ENCODE results near the gene CHST7.

CHST7 gene

GRCh38 chrX:46607916-46608315 is 34.4 kb downstream of the CHST7 start:
- DNase-seq (ENCODE audit: low read depth): no peak

- DNase-seq (ENCODE audit: low read depth): no peak
Observed at GRCh38 chrX:46610070-46610658, 36.6 kb downstream of the CHST7 start.

- no peak for DNase-seq (ENCODE audit: low read depth)
Observed at GRCh38 chrX:46611658-46612362, 38.2 kb downstream of the CHST7 start.

- DNase-seq (ENCODE audit: low read depth): no peak
Observed at GRCh38 chrX:46617906-46618305, 44.3 kb downstream of the CHST7 start.

GRCh38 chrX:46618947-46619346 is 45.4 kb downstream of the CHST7 start:
- no peak for DNase-seq (ENCODE audit: low read depth)

GRCh38 chrX:46620505-46620904 is 46.9 kb downstream of the CHST7 start:
- no peak for DNase-seq (ENCODE audit: low read depth)

GRCh38 chrX:46621572-46621971 is 48.0 kb downstream of the CHST7 start:
- DNase-seq (ENCODE audit: low read depth): no peak

GRCh38 chrX:46624090-46624786 is 50.7 kb downstream of the CHST7 start:
- DNase-seq (ENCODE audit: low read depth): no peak

- no peak for DNase-seq (ENCODE audit: low read depth)
Observed at GRCh38 chrX:46626566-46626965, 53.0 kb downstream of the CHST7 start.

GRCh38 chrX:46627062-46627461 is 53.5 kb downstream of the CHST7 start:
- DNase-seq (ENCODE audit: low read depth): no peak

GRCh38 chrX:46627711-46628419 is 54.3 kb downstream of the CHST7 start:
- DNase-seq (ENCODE audit: low read depth): no peak

- DNase-seq (ENCODE audit: low read depth): no peak
Observed at GRCh38 chrX:46628460-46629371, 55.2 kb downstream of the CHST7 start.

GRCh38 chrX:46630141-46630540 is 56.6 kb downstream of the CHST7 start:
- DNase-seq (ENCODE audit: low read depth): no peak

- no peak for DNase-seq (ENCODE audit: low read depth)
Observed at GRCh38 chrX:46634577-46634976, 61.0 kb downstream of the CHST7 start.

GRCh38 chrX:46635186-46635585 is 61.6 kb downstream of the CHST7 start:
- DNase-seq (ENCODE audit: low read depth): no peak

GRCh38 chrX:46636223-46636622 is 62.7 kb downstream of the CHST7 start:
- no peak for DNase-seq (ENCODE audit: low read depth)

- no peak for DNase-seq (ENCODE audit: low read depth)
Observed at GRCh38 chrX:46637938-46638337, 64.4 kb downstream of the CHST7 start.

- no peak for DNase-seq (ENCODE audit: low read depth)
Observed at GRCh38 chrX:46642145-46642544, 68.6 kb downstream of the CHST7 start.

- DNase-seq (ENCODE audit: low read depth): no peak
Observed at GRCh38 chrX:46643636-46644035, 70.1 kb downstream of the CHST7 start.

- DNase-seq (ENCODE audit: low read depth): no peak
Observed at GRCh38 chrX:46645614-46646013, 72.0 kb downstream of the CHST7 start.

GRCh38 chrX:46647251-46647650 is 73.7 kb downstream of the CHST7 start:
- no peak for DNase-seq (ENCODE audit: low read depth)
